GM12878 (cell line): ENCODE measurements around the gene VN1R5. TPM values are rescaled to one million over a fixed set of nuclear protein-coding genes. Genes with fewer than 3 reads are reported as not detected.

Experiments used
- ATAC-seq: fragments of 200-7000 bp; cut with Tn5 transposase; 3 replicates; pipeline ENCODE4 v1.9.1; 2020; ENCODE audit warnings: mild to moderate bottlenecking, moderate library complexity
- BruUV-seq: library from RNA; stranded (reverse); fragments of 400-500 nt; replicated peaks from 2 replicates; lab custom pipeline; 2021; lab: Mats Ljungman, UMichigan
- CTCF ChIA-PET: fragments of 300-600 bp; sonication (Branson Sonifier 250); formaldehyde crosslinking; extraction: SDS; loops from one replicate; lab custom pipeline; 2021; ENCODE audit warnings: inconsistent platforms; lab: Yijun Ruan, JAX
- POLR2A ChIA-PET: fragments of 350-600 bp; formaldehyde crosslinking; extraction: SDS; loops from one replicate; lab custom pipeline; 2021; ENCODE audit warnings: inconsistent platforms; lab: Charles Lee
- RAD21 ChIA-PET: fragments of 300-600 bp; sonication (Branson Sonifier 250); formaldehyde crosslinking; loops from one replicate; lab custom pipeline; 2023; ENCODE audit warnings: antibody characterized with exemption; ENCODE audit not compliant: unreplicated experiment; lab: Charles Lee
- SMC1A ChIA-PET: fragments of 300-600 bp; sonication (Branson Sonifier 250); formaldehyde crosslinking; loops from one replicate; lab custom pipeline; 2023; ENCODE audit not compliant: unreplicated experiment, uncharacterized antibody; lab: Charles Lee
- DNase-seq: peaks from one replicate; pipeline ENCODE4 v3.0.0-alpha.2; 2011; ENCODE audit warnings: low read depth, low spot score
- FAIRE-seq: peaks from 3 replicates; lab custom pipeline; 2011; peaks lifted over from hg19 to GRCh38; lab: Jason Lieb, UNC
- H2AFZ ChIP-seq: 2 replicates; pipeline ENCODE4 v1.6.0; 2011; ENCODE audit warnings: low read depth, low read length, control low read depth; ENCODE audit not compliant: control insufficient read depth
- H3K27ac ChIP-seq: 2 replicates; pipeline ENCODE4 v1.5.1; 2011; ENCODE audit warnings: control low read depth; ENCODE audit not compliant: control insufficient read depth, insufficient read depth
- H3K27me3 ChIP-seq, 2 experiments: replicated peaks in 1 of 2; 2 replicates each; pipeline versions ENCODE4 v1.6.0 to v1.6.1; 2011; ENCODE audit warnings: low read length in 1 of 2; ENCODE audit not compliant: control insufficient read depth in 2 of 2, insufficient read depth in 2 of 2
- H3K36me3 ChIP-seq, 2 experiments: 2 replicates each; pipeline ENCODE4 v1.5.1; 2011; ENCODE audit warnings: low read length in 1 of 2; ENCODE audit not compliant: control insufficient read depth in 2 of 2, insufficient read depth in 2 of 2
- H3K4me1 ChIP-seq: 2 replicates; pipeline ENCODE4 v1.6.1; 2011; ENCODE audit warnings: mild to moderate bottlenecking, low read length, moderate library complexity, mixed read lengths; ENCODE audit not compliant: control insufficient read depth, insufficient read depth
- H3K4me2 ChIP-seq: 2 replicates; pipeline ENCODE4 v1.6.0; 2011; ENCODE audit warnings: control low read depth; ENCODE audit not compliant: control insufficient read depth, insufficient read depth
- H3K4me3 ChIP-seq: fragments of 200-600 bp; sonication (generic); 2 replicates; pipeline ENCODE4 v1.5.1; 2016
- H3K79me2 ChIP-seq: 2 replicates; pipeline ENCODE4 v1.6.0; 2011; ENCODE audit warnings: low read length; ENCODE audit not compliant: control insufficient read depth, insufficient read depth
- H3K9ac ChIP-seq: 2 replicates; pipeline ENCODE4 v1.8.0; 2011; ENCODE audit warnings: low read length, control low read depth, mixed read lengths; ENCODE audit not compliant: control insufficient read depth, insufficient read depth
- H3K9me3 ChIP-seq: replicated peaks from 3 replicates; pipeline ENCODE4 v1.5.1; 2011; ENCODE audit warnings: mild to moderate bottlenecking, low read length; ENCODE audit not compliant: control insufficient read depth, insufficient read depth
- H4K20me1 ChIP-seq: 2 replicates; pipeline ENCODE4 v1.6.0; 2011; ENCODE audit not compliant: control insufficient read depth, insufficient read depth
- CBFB ChIP-seq: IDR thresholded peaks from 2 replicates; pipeline ENCODE4 v1.6.1; 2016; ENCODE audit warnings: antibody characterized with exemption, low read depth
- CREB1 ChIP-seq: IDR thresholded peaks from 2 replicates; pipeline ENCODE4 v1.6.1; 2012; ENCODE audit warnings: low read depth, mild to moderate bottlenecking, inconsistent platforms
- NBN ChIP-seq: fragments of 450-650 bp; IDR thresholded peaks from 2 replicates; pipeline ENCODE4 v1.6.1; 2016
- POLR2AphosphoS5 ChIP-seq: IDR thresholded peaks from 2 replicates; pipeline ENCODE4 v1.6.1; 2011; ENCODE audit warnings: mild to moderate bottlenecking, low read length, inconsistent platforms
- POU2F2 ChIP-seq: IDR thresholded peaks from 3 replicates; pipeline ENCODE4 v1.6.1; 2011; ENCODE audit warnings: low read depth, mild to moderate bottlenecking, low read length, borderline replicate concordance
- RCOR1 ChIP-seq: conservative IDR thresholded peaks from 2 replicates; pipeline ENCODE4 v1.6.1; 2012; ENCODE audit warnings: low read depth, low read length, improper control_type of control experiment
- SIN3A ChIP-seq: IDR thresholded peaks from 2 replicates; pipeline ENCODE4 v1.6.1; 2012; ENCODE audit warnings: low read depth, low read length, improper control_type of control experiment
- SREBF2 ChIP-seq: IDR thresholded peaks from 2 replicates; pipeline ENCODE4 v1.6.1; 2012; ENCODE audit warnings: mild to moderate bottlenecking, low read length
- SRF ChIP-seq, 2 experiments: IDR thresholded peaks; 2 replicates each; pipeline ENCODE4 v1.6.1; 2011; ENCODE audit warnings: low read depth in 2 of 2, low read length in 2 of 2, mild to moderate bottlenecking in 1 of 2, moderate library complexity in 1 of 2
- YY1 ChIP-seq: IDR thresholded peaks from 2 replicates; pipeline ENCODE4 v1.6.1; 2011; ENCODE audit warnings: low read depth, mild to moderate bottlenecking, low read length
- ZNF274 ChIP-seq: IDR thresholded peaks from one replicate; pipeline ENCODE4 v1.8.0; 2011; ENCODE audit not compliant: insufficient read length, insufficient read depth
- ZNF622 ChIP-seq: fragments of 450-650 bp; IDR thresholded peaks from 2 replicates; pipeline ENCODE4 v1.6.1; 2017; ENCODE audit warnings: mild to moderate bottlenecking, inconsistent platforms
- WGBS: methylation state at CpG from one replicate; pipeline ENCODE4 v1.1.6; 2016; ENCODE audit warnings: low lambda C conversion rate; ENCODE audit not compliant: insufficient replicate concordance, insufficient coverage; ENCODE audit errors: missing lambda C conversion rate; 5-methylcytosine and 5-hydroxymethylcytosine counted together
- in situ Hi-C: fragments of 300-500 bp; cut with MboI; formaldehyde crosslinking; loops from 9 replicates; pipeline ENCODE4 v1.14.3; 2018; ENCODE audit warnings: mixed read lengths
- intact Hi-C: fragments of 100-400 bp; cut with micrococcal nuclease; formaldehyde crosslinking; loops from one replicate; pipeline ENCODE4 v1.14.2; 2022; ENCODE audit not compliant: unreplicated experiment
- polyA plus RNA-seq, 11 experiments: library from polyadenylated mRNA; depleted of rRNA in 4 of 11; unstranded in 6 of 11; stranded (reverse) in 5 of 11; fragments of >200 nt; fragmentation: Nextera tagmentation in 4 of 11; fragmentation: Illumina TruSeq in 1 of 11; extraction: Ambion mirVana in 4 of 11; extraction: Trizol in 1 of 11; gene quantifications; 1 replicate in 1 of 11; 2 replicates in 10 of 11; pipeline versions ENCODE4 v1.2.1 to v1.2.3, GENCODE V29; 2011 to 2016; ENCODE audit warnings: inconsistent platforms in 2 of 11, missing spikeins in 2 of 11, low read depth in 1 of 11
- total RNA-seq, 4 experiments: library from RNA; depleted of rRNA in 3 of 4; stranded (reverse); fragments of >200 nt in 3 of 4; fragmentation: Illumina TruSeq in 1 of 4; extraction: Trizol in 1 of 4; gene quantifications; 2 replicates each; pipeline versions ENCODE4 v1.2.1 to v1.2.3, GENCODE V29; 2013 to 2021
- TF ChIP-seq, protein P1 (sequence below): fragments of 150-350 bp; IDR thresholded peaks from 2 replicates; pipeline ENCODE4 v1.6.1; 2014; ENCODE audit warnings: mild to moderate bottlenecking, low read depth, low read length
- TF ChIP-seq, protein P2 (sequence below): fragments of 450-650 bp; formaldehyde crosslinking; IDR thresholded peaks from 2 replicates; pipeline ENCODE4 v1.4.0; 2020; ENCODE audit warnings: mild to moderate bottlenecking, moderate library complexity
- TF ChIP-seq, protein P3 (sequence below): IDR thresholded peaks from 2 replicates; pipeline ENCODE4 v1.6.1; 2012; ENCODE audit warnings: low read depth, low read length, improper control_type of control experiment
- TF ChIP-seq, protein P4 (sequence below): fragments of 450-650 bp; IDR thresholded peaks from 2 replicates; pipeline ENCODE4 v1.6.1; 2017; ENCODE audit warnings: mild to moderate bottlenecking, moderate library complexity

VN1R5 gene
- total and polyA plus RNA-seq, 10 of the 15 experiments (the other 5 are each of a cell fraction or from before 2014, with no cell fraction given) = not detected

GRCh38 chr1:247281001-247281574 lies 25.2 kb downstream of the VN1R5 start:
- Histone ChIP-seq H3K36me3 (no peaks in the 10 kb centered on the region), H4K20me1 (no peaks in the 10 kb centered on the region), H3K4me2 (no peak overlapping the region), H3K4me3 (no peak overlapping the region), H2AFZ (no peak overlapping the region), H3K4me1 (no peaks in the 10 kb centered on the region), H3K27ac (no peak overlapping the region), H3K9me3 (no peaks in the 10 kb centered on the region; the same call in 2 of the 3 replicates), H3K79me2 (no peaks in the 10 kb centered on the region), H3K9ac (no peak overlapping the region), H3K27me3 (no peaks in the 10 kb centered on the region)
- RAD21 ChIA-PET = no interaction called here
- intact Hi-C loops (no loop called here), in situ Hi-C loops (no loop called here)
- no TSS peak for BruUV-seq
- WGBS = 36% methylated on average over 5 of the region's 5 CpGs
- TF ChIP-seq NBN (no peak), SRF (IDR thresholded peaks at IDR 0.05; ENCODE audit: low read depth in 2 of 2, low read length in 2 of 2) (no peak), ZNF274 (no peak), CREB1 (no peak), SIN3A (no peak), YY1 (no peak), POLR2AphosphoS5 (no peak), ZNF622 (no peak), POU2F2 (no peak), RCOR1 (no peak), SREBF2 (no peak), CBFB (no peak)
- TF ChIP-seq, protein P1, sequence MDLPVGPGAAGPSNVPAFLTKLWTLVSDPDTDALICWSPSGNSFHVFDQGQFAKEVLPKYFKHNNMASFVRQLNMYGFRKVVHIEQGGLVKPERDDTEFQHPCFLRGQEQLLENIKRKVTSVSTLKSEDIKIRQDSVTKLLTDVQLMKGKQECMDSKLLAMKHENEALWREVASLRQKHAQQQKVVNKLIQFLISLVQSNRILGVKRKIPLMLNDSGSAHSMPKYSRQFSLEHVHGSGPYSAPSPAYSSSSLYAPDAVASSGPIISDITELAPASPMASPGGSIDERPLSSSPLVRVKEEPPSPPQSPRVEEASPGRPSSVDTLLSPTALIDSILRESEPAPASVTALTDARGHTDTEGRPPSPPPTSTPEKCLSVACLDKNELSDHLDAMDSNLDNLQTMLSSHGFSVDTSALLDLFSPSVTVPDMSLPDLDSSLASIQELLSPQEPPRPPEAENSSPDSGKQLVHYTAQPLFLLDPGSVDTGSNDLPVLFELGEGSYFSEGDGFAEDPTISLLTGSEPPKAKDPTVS = no peak
- TF ChIP-seq, protein P2, sequence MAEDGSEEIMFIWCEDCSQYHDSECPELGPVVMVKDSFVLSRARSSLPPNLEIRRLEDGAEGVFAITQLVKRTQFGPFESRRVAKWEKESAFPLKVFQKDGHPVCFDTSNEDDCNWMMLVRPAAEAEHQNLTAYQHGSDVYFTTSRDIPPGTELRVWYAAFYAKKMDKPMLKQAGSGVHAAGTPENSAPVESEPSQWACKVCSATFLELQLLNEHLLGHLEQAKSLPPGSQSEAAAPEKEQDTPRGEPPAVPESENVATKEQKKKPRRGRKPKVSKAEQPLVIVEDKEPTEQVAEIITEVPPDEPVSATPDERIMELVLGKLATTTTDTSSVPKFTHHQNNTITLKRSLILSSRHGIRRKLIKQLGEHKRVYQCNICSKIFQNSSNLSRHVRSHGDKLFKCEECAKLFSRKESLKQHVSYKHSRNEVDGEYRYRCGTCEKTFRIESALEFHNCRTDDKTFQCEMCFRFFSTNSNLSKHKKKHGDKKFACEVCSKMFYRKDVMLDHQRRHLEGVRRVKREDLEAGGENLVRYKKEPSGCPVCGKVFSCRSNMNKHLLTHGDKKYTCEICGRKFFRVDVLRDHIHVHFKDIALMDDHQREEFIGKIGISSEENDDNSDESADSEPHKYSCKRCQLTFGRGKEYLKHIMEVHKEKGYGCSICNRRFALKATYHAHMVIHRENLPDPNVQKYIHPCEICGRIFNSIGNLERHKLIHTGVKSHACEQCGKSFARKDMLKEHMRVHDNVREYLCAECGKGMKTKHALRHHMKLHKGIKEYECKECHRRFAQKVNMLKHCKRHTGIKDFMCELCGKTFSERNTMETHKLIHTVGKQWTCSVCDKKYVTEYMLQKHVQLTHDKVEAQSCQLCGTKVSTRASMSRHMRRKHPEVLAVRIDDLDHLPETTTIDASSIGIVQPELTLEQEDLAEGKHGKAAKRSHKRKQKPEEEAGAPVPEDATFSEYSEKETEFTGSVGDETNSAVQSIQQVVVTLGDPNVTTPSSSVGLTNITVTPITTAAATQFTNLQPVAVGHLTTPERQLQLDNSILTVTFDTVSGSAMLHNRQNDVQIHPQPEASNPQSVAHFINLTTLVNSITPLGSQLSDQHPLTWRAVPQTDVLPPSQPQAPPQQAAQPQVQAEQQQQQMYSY = no peak
- TF ChIP-seq, protein P3, sequence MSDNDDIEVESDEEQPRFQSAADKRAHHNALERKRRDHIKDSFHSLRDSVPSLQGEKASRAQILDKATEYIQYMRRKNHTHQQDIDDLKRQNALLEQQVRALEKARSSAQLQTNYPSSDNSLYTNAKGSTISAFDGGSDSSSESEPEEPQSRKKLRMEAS = no peak
- TF ChIP-seq, protein P4, sequence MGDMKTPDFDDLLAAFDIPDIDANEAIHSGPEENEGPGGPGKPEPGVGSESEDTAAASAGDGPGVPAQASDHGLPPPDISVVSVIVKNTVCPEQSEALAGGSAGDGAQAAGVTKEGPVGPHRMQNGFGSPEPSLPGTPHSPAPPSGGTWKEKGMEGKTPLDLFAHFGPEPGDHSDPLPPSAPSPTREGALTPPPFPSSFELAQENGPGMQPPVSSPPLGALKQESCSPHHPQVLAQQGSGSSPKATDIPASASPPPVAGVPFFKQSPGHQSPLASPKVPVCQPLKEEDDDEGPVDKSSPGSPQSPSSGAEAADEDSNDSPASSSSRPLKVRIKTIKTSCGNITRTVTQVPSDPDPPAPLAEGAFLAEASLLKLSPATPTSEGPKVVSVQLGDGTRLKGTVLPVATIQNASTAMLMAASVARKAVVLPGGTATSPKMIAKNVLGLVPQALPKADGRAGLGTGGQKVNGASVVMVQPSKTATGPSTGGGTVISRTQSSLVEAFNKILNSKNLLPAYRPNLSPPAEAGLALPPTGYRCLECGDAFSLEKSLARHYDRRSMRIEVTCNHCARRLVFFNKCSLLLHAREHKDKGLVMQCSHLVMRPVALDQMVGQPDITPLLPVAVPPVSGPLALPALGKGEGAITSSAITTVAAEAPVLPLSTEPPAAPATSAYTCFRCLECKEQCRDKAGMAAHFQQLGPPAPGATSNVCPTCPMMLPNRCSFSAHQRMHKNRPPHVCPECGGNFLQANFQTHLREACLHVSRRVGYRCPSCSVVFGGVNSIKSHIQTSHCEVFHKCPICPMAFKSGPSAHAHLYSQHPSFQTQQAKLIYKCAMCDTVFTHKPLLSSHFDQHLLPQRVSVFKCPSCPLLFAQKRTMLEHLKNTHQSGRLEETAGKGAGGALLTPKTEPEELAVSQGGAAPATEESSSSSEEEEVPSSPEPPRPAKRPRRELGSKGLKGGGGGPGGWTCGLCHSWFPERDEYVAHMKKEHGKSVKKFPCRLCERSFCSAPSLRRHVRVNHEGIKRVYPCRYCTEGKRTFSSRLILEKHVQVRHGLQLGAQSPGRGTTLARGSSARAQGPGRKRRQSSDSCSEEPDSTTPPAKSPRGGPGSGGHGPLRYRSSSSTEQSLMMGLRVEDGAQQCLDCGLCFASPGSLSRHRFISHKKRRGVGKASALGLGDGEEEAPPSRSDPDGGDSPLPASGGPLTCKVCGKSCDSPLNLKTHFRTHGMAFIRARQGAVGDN = no peak
- SMC1A ChIA-PET = no interaction called here
- POLR2A ChIA-PET = no interaction called here
- CTCF ChIA-PET = no interaction called here
- FAIRE-seq (no peak), ATAC-seq (no peak), DNase-seq (no peak)
